Lower leg skin (tissue), 3 donors: ENCODE measurements around the gene SPTAN1.

Experiments
- CTCF ChIP-seq, 3 donors: fragments of 450-650 bp; IDR thresholded peaks; one replicate each; pipeline ENCODE4 v1.5.1; 2016; ENCODE audit warnings: antibody characterized with exemption in 3 of 3, mild to moderate bottlenecking in 3 of 3, moderate library complexity in 2 of 3
- POLR2A ChIP-seq, 2 donors: fragments of 450-650 bp; IDR thresholded peaks; one replicate each; pipeline ENCODE4 v1.6.1; 2016 to 2017; ENCODE audit warnings: antibody characterized with exemption in 2 of 2, mild to moderate bottlenecking in 1 of 2, moderate library complexity in 1 of 2

- TF ChIP-seq CTCF (IDR thresholded peaks at IDR 0.05) (no peak), POLR2A (IDR thresholded peaks at IDR 0.05) (no peak)
Observed at GRCh38 chr9:128621730-128622455, 69.5 kb downstream of the SPTAN1 start.
